ENCODE measurements around the gene OSBP2. TPM values are rescaled to one million over a fixed set of nuclear protein-coding genes. Genes with fewer than 3 reads are reported as not detected.

OSBP2 gene
- total RNA-seq, 3 donors from 2014 or later: 2.9 to 5.3 (median 3.4) TPM

DNA sequence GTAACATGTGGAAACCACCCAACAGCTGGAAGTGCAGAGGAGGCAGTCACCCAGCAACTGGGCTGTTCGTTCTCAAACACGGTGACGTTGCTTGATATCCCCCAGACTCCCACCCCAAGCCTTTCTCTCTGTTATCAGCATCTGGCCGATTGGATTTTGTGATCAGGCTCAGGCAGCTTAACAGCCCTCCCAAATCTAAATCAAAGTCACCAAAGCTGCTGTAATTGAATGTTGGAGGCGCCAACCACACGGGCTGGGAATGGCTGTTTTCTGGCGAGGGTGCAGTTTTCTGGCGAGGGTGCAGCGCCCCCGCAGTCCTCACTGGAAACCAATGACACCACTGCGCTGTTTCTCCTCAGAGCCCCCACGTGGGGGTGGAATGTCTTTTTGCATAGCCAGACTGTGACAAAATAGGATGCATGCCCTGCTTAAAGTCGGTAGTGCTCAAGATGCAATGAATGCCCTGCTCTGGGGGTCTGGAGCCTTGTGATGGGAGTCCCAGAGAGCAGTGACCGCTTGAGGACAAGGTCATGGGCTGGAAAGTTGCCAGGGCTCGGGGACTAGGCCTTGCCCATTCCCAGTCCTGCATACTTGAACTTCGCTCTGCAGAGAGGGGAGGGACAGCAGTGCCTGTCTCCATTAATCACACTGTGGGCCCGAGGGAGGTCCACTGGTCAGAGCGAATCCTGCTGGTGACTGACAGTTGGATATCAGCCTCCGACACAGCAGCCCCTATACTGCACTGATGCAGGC, 168.6 kb downstream of the OSBP2 start:
- H3K4me3 ChIP-seq: no peak overlapping the region
- TF ChIP-seq, protein P1, sequence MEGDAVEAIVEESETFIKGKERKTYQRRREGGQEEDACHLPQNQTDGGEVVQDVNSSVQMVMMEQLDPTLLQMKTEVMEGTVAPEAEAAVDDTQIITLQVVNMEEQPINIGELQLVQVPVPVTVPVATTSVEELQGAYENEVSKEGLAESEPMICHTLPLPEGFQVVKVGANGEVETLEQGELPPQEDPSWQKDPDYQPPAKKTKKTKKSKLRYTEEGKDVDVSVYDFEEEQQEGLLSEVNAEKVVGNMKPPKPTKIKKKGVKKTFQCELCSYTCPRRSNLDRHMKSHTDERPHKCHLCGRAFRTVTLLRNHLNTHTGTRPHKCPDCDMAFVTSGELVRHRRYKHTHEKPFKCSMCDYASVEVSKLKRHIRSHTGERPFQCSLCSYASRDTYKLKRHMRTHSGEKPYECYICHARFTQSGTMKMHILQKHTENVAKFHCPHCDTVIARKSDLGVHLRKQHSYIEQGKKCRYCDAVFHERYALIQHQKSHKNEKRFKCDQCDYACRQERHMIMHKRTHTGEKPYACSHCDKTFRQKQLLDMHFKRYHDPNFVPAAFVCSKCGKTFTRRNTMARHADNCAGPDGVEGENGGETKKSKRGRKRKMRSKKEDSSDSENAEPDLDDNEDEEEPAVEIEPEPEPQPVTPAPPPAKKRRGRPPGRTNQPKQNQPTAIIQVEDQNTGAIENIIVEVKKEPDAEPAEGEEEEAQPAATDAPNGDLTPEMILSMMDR (IDR thresholded peaks at IDR 0.05): no peak
- no peaks in the 10 kb centered on the region for H3K4me1 ChIP-seq (ENCODE audit: low read depth)
- H3K9me3 ChIP-seq: no peaks in the 10 kb centered on the region
- DNase-seq (peak in 1 of 3 donors; percentile 14), ATAC-seq (no peak)
- no peaks in the 10 kb centered on the region for H3K36me3 ChIP-seq (ENCODE audit: low read depth)
- intact Hi-C loops (cut with DNase I, micrococcal nuclease): no loop called here

DNA sequence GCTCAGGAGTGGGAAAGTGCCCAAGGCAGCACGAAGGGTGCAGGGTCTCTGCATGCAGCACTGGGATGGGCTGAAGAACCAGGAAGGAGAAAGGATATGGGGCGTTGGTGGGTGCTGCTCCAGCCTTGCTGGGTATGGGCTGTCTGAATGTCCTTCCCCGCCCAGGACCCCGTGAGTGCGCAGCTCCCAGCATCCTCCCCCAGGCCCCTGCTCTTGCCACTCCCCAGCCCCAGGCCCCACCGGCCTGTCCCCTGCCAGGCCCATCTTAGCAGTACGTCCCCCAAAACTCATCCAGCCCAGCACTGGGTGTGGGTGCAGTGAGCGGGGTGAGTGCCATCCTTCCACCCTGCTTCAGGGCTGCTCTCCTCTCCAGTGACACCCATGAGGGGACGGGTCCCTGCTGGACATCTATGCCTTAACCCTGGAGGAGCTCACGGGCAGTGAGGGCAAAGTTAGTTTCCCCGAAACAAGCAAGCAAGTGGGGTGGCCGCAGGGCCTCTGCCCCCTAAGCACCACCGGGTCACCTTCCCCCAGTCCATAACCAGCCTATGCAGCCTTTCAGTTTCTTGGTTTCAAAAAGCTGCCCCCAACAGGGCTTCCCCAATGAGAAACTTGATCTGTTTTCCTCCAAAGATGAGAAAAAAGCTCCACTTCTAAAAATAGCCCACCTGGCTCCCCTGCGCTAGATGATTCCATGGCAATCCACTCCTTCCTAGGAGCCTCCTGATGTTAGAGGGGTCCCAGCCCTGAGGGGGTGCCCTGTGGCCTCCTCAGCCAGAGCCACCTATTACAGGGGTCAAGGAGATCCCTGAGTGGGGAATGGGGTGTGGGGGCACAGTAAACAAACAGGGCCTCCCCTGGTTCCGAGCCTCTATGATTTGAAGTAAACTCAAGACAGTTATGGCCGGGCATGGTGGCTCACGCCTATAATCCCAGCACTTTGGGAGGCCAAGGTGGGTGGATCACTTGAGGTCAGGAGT, 170.1 kb downstream of the OSBP2 start:
- intact Hi-C loops (cut with DNase I, micrococcal nuclease): no loop called here
- DNase-seq: peak in 1 of 3 donors; percentile 22
- no peak for ATAC-seq

DNA sequence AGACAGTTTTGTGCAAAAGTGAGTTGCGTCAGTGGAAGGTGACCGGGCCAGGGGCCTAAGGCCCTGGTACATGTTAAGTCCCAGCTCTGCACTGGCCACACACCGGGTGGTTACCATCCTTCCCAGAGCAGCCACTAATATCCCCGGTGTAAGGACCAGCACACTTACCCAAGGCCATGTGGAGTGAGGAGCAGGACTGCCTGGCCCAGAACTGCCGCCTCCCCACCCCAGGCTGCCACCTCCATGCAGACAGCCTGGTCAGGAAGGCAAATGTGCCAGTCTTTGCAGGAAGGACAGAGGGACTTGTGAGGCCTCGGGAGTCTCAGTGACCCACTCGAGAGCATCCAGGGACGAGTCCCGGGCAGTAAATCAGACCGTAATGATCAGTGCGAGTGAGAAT, 171.0 kb downstream of the OSBP2 start:
- no peaks in the 10 kb centered on the region for H3K36me3 ChIP-seq (ENCODE audit: low read depth)
- H3K9me3 ChIP-seq: no peaks in the 10 kb centered on the region
- H3K4me3 ChIP-seq: no peak overlapping the region
- peak in 2 of 3 donors; percentile 6 to 8 for DNase-seq
- no peaks in the 10 kb centered on the region for H3K4me1 ChIP-seq (ENCODE audit: low read depth)
- intact Hi-C loops (cut with DNase I, micrococcal nuclease): no loop called here
- no peak for ATAC-seq
- TF ChIP-seq, protein P1 (IDR thresholded peaks at IDR 0.05): no peak

More for the DNA sequence above, 170.1 kb downstream of the OSBP2 start:
- H3K36me3 ChIP-seq (ENCODE audit: low read depth): no peaks in the 10 kb centered on the region
- no peak overlapping the region for H3K4me3 ChIP-seq
- H3K9me3 ChIP-seq: no peaks in the 10 kb centered on the region
- H3K4me1 ChIP-seq (ENCODE audit: low read depth): no peaks in the 10 kb centered on the region
- TF ChIP-seq, protein P1 (IDR thresholded peaks at IDR 0.05): no peak

DNA sequence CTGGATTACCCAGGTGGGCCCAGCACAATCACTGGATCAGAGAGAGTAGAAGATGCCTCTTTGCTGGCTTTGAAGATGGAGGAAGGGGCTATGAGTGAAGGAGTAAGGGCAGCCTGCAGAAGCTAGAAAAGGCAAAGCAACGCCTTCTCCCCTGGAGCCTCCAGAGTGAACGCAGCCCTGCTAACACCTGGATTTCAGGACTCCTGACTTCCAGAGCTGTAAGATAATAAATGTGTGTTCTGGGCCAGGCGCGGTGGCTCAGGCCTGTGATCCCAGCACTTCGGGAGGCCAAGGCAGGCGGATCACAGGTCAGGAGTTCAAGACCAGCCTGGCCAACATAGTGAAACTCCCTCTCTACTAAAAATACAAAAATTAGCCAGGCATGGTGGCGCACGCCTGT, 171.5 kb downstream of the OSBP2 start:
- no peaks in the 10 kb centered on the region for H3K9me3 ChIP-seq
- ATAC-seq (no peak), DNase-seq (no peak)
- H3K4me3 ChIP-seq: no peak overlapping the region
- intact Hi-C loops (cut with DNase I, micrococcal nuclease): no loop called here
- no peaks in the 10 kb centered on the region for H3K4me1 ChIP-seq (ENCODE audit: low read depth)
- TF ChIP-seq, protein P1 (IDR thresholded peaks at IDR 0.05): no peak
- no peaks in the 10 kb centered on the region for H3K36me3 ChIP-seq (ENCODE audit: low read depth)

DNA sequence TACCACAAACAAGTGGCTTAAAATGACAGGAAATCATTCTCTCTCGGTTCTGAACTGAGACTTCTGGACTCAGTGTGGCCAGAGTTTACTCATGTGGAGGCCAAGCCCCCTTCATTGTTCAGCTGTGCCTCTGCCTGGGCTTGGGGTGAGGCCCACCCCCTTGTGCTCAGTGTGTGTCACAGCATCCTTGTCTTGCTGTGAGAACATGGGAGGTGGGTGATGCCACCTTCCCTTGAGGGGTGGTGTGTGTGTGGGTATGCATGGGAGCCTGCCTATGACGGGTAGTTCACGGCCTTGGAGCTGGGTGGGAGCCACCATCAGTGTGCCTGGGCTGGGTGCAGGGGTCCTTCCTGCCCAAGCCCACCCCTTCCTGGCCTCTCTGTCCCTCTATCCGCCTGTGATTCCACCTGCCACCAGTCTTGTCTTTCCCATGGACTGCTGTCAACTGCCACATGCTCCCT, 172.2 kb downstream of the OSBP2 start:
- DNase-seq (peak in 2 of 3 donors; percentile 7 to 11), ATAC-seq (no peak)

More for the DNA sequence above, 172.2 kb downstream of the OSBP2 start:
- no peaks in the 10 kb centered on the region for H3K36me3 ChIP-seq (ENCODE audit: low read depth)
- intact Hi-C loops (cut with DNase I, micrococcal nuclease): no loop called here
- H3K4me1 ChIP-seq (ENCODE audit: low read depth): no peaks in the 10 kb centered on the region
- H3K9me3 ChIP-seq: no peaks in the 10 kb centered on the region
- TF ChIP-seq, protein P1 (IDR thresholded peaks at IDR 0.05): no peak
- H3K4me3 ChIP-seq: no peak overlapping the region

All from mucosa of descending colon (tissue), 3 donors.